ENCODE data around the gene ASB2.
A peak's percentile ranks its signal among the peaks of the same experiment; 100 is the strongest.

Gene ASB2

DNA sequence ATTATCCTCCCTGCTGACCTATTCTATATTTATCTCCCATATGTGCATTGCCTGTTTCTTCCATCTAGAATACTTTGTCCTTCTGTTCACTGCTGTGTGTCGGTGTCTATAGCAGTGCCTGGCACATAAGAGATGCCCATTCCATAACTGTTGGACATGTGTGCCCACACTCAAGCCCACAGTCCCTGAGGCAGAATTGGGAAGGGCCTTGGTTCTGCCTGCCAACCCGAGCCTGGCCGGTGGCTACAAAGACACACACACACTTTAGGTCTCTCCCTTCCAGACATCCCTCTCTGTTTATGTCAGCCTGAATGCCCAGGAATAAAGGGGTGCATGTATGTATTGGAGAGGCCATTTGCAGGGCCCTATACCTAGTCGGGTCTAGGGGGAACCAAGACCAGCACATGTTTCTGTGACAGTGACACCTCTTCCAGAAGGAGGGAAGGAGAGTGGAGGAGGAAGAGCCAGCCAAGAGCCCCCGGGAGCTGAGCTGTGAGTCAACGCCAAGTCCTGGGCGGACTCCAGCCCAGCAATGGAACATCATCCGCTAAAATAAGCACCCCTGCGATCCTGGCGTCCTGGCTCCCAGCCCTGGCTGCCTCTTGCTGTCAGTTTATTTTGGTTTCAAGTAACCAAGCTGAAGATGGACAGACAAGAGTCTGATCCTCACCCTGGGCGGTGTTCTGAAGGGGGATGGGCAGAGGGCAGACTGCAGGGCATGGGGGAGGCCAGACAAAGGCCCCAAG lies 4.3 kb upstream of the ASB2 start:
- no peak for DNase-seq (ENCODE audit: low spot score)

DNA sequence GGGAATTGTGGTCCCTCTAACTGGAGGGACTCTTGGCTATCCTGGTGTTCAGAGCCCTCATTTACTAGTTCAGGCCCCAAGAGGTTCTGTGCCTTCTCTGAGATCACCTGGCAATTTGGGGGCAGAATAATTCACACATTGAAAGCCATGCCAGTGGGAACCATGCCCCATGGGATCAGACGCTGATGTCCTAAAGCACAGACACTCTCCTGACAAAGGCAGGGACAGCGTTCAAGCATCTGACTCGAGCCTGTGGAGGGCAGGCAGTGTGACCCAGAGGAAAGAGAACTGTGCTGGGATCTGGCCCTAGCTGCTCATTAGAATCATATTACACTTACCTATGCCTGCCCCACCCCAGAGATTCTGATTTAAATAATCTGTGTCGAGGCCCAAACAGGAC lies 2.4 kb upstream of the ASB2 start:
- DNase-seq (ENCODE audit: low spot score): no peak

DNA sequence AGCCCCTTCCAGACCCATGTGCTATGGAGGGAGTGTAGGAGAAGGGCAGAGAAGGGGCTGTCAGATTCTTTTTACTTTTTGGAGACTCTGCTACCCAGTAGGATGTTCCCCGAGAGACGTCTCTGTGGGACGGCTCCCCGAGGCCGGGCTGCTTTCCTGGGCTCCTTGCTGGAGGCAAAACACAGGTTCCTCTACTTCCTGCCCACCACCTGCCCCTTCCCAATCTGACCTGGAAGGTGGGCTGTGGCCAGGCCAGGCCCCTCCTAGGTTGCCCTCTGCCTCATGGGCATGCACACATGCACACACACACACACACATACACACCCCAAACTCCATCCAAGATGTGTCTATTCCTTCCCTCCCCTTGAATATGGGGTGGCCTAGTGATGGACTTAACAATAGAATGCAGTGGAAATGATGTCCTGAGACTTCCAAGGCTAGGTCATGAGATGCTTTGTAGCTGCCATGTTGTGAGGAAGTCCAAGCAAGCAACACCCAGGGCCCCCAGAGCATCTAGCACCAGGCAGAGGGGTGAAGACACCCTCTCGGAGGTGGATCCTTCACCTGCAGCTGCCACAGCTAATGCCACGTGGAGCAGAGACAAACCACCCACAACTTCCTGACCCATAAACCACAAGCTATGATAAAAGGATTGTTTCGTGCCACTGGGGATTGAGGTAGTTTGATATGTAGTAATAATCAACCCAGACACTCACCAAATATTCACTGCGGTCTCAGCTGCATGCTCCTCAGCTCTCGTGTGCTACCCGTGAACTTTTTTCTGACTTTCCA lies 1.6 kb upstream of the ASB2 start:
- DNase-seq (ENCODE audit: low spot score): peak; percentile 95

DNA sequence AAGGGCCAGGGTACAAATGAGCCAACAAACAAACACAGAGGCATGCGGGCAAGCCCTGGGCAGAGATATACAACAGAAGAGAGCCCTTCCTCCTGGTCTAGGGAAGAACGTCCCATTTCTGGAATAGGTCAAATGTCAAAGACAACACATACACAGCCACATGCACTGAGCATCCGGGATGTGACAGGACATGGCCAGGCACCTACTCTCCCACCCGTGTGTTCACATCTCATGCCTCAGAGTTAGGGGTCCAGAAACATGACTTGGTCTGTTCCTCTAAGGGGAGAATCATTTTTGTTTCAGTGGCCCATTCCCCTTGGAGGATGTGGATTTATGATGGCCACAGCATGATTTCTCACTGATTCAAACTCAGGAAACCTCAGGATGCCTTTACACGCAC lies 801 bp upstream of the ASB2 start:
- DNase-seq (ENCODE audit: low spot score): no peak

DNA sequence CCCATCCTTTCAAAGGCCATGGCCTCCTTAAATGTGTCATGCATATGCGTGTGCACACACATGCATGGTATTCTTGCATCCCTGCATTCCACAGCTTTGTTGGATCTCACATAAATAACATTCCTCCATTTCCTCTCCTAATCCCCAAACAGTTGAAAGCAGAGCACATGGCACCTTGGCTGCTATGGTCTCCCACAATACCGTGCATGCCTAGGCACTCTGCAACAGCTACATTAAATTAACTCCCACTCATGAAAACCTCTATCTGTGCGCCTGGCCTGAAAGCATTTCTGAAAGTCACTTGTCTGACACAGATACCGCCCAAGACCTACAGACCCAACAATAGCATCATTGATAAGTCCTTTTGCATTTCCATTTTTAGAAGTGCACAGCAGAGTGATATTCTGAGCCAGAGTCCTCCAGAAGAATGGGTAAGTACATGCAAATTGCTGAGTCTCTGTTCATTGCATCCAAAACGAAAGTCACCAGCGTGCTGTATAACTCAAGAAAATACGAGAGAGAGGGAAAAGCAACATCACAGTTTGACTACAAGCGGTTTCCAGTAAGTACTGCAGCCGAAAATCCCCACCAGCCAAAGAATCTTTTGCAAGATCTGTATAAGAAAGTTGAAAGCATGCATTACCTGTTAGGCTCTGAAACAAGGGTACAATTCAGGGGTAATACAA lies 436 bp downstream of the ASB2 start:
- DNase-seq (ENCODE audit: low spot score): peak; percentile 86

DNA sequence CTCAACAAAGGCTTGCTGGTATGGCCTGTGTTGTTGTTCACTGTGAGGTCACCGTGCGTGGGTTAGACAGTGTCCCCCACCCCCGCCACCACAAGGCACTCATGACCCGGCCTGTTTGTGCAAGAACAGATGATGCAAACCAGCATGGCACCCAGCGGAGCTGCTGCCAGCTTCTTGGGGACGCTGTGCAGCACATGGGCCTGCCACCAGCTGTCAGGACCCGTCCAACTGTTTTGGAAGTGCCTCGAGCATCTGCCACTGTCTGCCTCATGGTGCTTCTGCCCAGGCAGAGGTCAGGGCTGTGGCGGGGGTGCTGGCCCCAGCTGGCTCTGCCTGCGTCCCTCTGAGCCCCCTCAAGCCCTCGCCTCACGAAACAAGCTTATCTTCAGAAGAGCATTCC lies 1.5 kb downstream of the ASB2 start:
- DNase-seq (ENCODE audit: low spot score): no peak

DNA sequence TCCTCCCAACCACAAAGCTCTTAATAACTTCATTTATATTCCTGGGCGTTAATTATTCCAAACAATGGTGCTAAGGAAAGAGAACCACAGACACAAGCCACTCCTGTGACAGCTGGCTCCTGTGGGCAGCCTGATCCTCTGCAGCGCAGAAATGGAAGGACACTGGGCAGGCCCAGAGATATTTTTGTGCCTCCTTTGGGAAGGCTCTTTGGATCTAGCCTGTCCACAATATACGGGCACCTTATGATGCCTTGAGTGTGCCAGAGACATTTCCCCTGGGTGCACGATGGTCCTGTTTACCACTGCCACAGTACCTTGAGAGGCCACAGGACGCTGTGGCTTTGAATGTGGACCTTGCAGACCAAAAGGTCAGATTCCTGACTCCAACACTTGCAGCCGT lies 2.1 kb downstream of the ASB2 start:
- no peak for DNase-seq (ENCODE audit: low spot score)

DNA sequence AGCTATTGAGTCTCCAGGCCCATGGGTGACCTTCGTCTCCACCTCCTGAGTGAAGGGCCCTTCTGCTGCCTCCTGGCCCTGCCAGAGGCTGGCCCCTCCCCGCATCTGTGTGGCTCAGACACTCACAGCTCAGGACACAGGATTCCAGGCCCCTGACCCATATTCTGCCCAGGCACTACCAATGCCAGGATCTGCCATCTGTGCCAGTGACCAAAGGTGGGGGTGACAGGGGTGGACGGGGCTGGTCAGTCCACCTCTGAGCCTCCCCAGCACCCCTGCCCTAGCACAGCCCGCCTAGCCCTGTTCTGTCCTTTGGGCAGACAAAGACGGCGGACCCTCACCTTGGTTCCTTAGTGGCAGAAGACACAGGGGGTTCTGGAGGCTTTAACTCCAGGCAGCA lies 2.8 kb downstream of the ASB2 start:
- DNase-seq (ENCODE audit: low spot score): no peak

DNA sequence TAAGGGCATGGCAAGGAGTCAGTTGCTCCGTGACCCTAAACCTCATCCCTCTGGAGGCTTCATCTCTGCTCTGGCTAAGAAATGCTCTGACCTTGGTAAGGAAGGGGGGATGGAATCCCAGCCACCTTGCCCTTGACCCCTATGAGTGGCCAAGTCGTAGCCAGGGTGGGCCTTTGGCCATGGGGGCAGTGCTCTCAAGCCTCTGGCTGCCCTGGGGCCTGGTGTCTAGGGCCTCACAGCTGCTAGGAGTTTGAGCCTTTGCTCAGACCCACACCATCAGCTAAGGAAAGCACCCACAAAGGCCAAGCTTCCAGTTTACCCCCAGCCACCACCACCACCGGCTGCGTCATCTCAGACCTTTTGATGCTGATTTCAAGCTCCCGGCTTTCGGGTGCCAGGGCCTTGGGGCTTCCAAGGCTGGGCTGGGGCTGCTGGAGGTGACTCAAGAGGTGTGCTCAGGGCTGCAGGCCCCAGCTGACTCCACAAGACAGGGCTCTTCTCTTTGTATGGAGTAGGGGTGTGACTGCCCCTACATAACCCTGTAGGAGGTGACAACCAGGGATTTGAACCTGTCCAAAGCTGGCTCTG lies 3.7 kb downstream of the ASB2 start:
- no peak for DNase-seq (ENCODE audit: low spot score)

DNA sequence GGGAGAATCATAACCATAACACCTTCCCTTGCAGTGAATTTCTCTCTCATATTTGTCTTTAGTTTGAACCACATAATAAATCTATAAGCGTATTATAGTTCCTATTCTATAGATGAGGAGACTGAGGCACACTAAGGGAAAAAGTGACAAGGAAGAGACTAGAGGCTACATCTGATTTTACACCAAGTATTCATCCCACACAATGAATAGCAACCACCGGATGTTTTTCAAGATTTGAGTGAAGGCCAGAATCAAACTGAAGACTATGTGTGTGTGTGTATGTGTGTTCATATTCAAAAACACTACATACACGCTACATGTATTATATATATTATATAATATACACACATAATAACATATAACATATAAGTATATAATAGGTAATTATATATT lies 4.7 kb downstream of the ASB2 start:
- DNase-seq (ENCODE audit: low spot score): peak; percentile 70

DNA sequence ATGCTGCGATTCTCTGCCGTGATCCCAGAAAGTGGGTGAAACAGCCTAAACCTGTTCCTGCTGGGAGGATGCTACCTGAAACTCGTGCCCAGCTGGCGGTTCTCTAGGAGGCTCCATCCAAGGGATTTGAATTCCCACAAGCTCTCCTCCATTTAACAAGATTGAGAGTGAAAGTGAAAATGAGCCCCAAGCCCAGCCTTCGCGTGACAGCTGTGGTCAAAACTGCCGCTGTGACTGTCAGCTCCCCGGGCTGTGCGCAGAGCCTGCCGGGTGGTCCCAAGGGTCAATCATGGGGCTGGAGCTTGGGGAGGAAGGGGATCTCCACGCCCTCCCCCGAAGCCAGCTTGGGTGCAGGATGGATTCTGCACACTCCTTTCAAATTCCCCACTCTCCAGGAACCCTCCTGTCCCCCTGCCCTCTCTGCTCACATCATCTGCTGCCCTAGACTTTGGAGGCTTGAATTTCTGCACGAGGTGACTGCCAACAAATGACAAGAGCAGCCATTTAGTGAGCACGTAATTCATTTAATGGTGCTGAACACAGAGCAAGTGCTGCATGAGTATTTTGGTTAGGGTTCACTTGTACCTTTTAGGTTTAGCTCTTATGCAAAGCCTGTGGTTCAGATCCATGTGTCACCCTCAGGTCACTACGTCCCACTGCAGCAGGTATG lies 5.3 kb downstream of the ASB2 start:
- DNase-seq (ENCODE audit: low spot score): peak; percentile 85

DNA sequence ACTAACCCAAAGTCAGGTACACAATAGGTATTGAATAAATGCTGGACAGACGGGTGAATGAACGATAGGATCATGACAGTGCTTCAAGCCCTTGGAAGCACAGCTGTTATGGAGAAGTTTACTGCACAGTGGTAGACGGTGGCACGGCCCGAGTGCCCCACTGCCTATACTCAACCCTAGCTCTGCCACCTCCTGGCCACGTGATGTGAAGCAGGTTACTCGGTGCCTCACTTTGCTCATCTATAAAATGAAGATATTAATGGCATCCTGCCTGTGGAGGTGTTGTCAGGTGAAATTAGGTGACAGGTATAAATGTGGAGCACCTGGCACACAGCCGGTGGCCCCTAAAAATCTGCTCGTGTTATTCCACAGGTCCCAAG lies 5.8 kb downstream of the ASB2 start:
- DNase-seq (ENCODE audit: low spot score): peak; percentile 75

DNA sequence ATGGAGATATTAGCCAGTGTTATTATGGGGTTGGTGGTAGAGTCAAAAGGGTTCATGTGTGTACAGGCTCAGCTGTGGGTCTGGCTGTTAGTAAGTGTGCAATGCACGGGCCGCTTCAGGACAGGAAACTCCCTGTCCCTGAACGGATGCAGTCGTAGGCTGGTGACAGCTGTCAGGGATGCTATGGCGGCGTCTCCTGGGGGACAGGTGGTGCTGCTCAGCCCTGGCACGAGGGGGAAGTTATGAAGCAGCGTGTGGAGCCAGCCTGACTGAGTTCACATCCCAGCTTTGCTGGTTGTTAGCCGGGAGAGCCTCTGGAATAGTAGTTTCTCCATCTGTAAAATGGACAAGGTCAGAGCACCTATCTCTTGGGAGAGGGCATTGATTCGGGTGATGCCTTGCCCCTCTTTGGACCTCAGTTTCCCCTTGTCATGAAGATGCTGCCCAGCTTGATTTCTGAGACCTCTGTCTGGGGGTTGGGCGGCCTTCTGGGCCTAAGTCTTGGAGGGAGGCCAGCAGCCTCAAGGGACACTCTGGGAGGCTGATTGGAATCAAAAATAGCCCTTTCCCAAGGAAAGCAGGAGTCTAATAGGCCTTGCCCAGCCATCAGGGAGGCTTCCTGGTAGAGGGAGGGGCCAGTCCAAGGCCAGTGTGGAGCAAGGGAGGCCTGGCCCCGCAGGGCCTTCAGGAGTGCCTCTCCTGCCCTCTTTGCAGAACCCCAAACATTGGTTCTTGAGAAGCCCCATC lies 7.1 kb downstream of the ASB2 start:
- DNase-seq (ENCODE audit: low spot score): no peak

DNA sequence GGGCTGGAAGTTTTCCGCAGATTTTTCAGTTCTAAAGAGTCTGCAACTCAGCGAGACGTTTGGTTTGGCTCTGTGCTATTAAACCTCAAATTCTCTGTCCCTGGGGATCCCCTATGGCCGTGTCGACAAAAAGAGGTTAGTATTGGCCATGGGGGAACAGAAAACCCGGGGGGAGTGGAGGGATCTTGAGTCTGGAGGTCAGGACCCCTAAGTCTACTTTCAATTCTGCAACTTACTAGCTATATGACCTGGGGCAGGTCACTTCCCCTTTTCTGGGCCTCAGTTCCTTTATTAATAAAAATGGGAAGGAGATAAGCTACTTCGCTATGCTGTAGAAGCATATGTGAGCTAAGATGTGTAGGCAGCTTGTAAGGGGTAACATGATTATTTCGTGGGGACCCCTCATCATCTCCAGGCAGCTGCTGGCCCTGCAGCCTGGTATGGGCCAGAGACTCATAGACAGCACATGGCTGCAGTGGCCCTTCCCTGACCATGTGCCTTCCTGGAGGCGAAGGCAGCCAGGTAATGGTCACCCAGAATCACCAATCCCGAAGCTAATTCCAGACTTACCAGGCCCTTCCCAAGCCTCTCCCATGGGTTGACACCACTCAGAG lies 8.6 kb downstream of the ASB2 start:
- DNase-seq (ENCODE audit: low spot score): no peak

DNA sequence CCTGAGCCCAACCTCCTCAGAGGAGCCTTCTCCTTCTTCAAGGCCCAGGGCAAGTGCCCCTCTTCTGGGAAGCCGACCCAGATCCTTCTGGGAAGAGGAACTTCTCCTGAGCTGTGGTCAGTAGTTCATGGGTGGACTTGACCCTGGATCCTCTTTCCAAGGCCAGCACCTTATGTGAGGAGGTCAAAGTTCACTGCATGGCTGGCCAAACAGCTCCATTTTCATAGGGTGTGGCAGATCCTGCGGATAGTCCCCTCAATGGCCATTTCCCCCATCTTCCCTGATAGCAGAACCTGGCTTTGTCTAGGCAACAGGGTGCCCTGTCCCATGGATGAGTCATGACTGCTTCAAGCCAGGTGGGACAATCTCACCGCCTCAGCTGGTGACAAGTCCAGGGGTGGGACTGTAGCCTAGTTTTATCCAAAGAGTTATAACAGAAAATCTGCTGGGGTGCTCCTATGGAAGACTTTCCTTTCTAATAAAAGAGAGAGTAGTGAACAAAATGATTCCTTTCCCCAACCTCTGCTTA lies 10.4 kb downstream of the ASB2 start:
- no peak for DNase-seq (ENCODE audit: low spot score)

DNA sequence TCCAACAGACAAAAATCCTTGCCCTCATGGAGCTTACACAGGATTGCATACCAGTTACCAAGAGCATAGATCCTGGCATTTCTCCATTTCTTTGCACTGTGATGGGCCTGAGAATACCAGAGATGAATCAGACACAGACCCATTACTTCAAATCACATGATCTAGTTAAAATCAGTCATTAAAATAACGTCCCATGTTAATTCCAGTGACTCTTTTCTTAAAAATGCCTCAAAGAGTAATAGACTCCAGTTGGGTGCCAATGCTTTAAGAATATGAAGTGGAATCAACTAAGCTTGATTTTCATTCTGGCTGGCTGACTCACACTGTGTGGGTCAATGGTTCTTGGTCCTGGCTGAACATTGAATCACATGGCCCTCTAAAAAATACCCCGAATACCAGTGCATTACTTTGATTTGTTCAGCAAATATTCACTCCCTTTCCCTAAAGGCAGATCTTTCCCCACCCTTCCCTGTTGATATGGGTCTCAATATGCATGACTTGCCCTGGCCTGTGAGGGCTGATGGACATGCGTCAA lies 11.0 kb downstream of the ASB2 start:
- no peak for DNase-seq (ENCODE audit: low spot score)

DNA sequence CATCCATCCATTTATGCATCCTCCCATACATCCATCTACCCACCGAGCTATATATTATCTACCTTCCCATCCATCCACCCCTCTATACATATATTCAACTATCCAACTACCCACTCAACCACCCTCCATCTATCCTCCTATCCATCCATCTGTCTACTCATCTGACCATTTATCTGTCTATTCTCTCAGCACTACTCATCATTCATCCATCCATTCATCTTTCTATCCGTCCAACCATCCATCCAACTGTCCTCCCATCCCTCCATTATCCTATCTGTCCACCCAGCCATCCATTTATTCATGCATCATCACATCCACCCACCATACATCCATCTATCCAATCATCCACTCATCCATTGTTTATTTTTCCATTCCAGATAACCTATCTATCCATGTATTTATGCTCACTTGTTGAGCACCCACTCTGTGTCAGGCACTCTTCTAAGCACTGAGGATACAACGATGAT lies 11.5 kb downstream of the ASB2 start:
- DNase-seq (ENCODE audit: low spot score): no peak

DNA sequence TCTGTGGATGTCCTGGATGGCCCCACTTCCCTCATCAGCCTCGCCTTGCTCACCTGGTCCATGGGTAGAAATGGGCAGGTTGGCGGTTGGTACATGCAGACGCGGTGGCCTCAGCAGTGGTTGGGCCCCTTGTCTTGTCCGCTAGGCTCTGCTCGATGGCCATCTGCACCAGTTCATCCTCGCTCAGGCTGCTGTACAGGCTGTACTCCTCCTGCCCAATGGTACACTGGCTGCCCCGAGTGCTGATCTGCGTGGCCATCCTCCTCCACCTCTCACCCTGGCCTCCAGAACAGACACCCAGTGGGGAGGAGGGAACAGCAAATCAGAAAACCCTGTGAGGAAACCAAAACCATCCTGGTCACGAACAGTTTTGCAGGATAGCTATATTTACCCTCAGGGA lies 12.1 kb downstream of the ASB2 start:
- DNase-seq (ENCODE audit: low spot score): no peak

DNA sequence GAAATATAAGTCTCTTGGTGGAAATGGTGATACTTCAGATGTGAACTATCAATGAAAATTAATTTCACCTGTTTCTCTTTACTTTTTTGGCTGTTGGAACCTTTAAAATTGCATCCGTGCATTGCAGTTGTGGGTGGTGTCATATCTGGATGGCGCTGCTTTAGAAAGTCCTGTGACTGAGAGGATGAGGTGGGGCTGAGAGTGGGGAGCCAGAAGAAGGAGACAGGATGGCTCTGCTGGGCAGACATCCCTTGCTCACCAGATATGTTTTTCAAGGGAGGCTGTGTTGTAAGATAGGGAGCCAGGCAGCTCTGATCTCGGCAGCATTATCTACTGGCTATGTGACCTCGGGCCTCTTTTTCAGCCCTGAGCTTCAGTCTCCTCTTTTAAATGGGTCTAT lies 12.7 kb downstream of the ASB2 start:
- no peak for DNase-seq (ENCODE audit: low spot score)
